Kidney epithelial cell (primary cell): Measurements from ENCODE around the gene CNGB1. TPM values are rescaled to one million over a fixed set of nuclear protein-coding genes. Genes with fewer than 3 reads are reported as not detected.

ENCODE experiments used
- DNase-seq: peaks from one replicate; pipeline ENCODE4 v3.0.0-alpha.2; 2010; ENCODE audit warnings: low read depth
- H3K27me3 ChIP-seq: 2 replicates; pipeline ENCODE4 v1.6.0; 2011; ENCODE audit warnings: low read length; ENCODE audit not compliant: control insufficient read depth, insufficient read depth
- H3K36me3 ChIP-seq: 2 replicates; pipeline ENCODE4 v1.5.1; 2011; ENCODE audit warnings: low read length; ENCODE audit not compliant: control insufficient read depth, insufficient read depth
- H3K4me3 ChIP-seq: 2 replicates; pipeline ENCODE4 v1.5.1; 2011; ENCODE audit warnings: low read depth, mild to moderate bottlenecking, control low read depth, low read length
- total RNA-seq: library from RNA; depleted of rRNA; stranded (reverse); fragments of >200 nt; gene quantifications from 2 replicates; pipeline ENCODE4 v1.2.3, GENCODE V29; 2015
- TF ChIP-seq, protein P1 (sequence below): IDR thresholded peaks from 2 replicates; pipeline ENCODE4 v1.5.1; 2011; ENCODE audit warnings: mild to moderate bottlenecking, moderate library complexity, low read length, control low read depth, inconsistent platforms; ENCODE audit not compliant: insufficient read depth, poor library complexity, severe bottlenecking

The CNGB1 gene
- total RNA-seq, 1 donor from 2014 or later = not detected

DNA sequence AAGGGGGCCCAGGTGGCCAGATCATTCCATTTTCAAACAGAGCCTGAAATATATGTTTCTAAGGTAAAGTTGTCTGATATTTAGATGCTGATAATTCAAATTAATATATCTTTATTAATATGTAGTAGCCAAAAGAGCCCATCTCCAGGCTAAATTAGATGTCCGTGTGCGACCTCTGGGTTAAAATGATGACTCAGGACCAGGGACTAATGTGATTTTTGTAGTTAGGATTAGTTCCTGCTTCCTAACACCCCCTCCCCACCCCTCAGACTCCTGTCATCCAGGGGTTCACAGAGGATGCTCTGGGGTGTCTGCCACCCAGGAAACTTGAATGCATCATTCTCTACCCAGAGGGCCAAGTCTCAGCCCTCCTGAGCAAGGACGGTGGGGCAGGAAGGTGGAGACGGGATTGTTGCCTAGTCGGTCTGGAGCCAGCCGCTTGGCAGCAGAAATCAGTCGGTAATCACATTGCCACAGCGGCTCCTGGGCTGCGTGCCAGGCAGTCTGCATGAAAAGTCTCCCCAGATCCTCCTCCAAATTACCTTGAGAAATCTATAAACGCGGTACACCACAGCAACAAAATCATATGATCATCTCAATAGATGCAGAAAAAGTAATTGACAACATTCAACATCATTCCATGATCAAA is 29.8 kb downstream of the CNGB1 start:
- no peaks in the 10 kb centered on the region for H3K36me3 ChIP-seq
- TF ChIP-seq, protein P1, sequence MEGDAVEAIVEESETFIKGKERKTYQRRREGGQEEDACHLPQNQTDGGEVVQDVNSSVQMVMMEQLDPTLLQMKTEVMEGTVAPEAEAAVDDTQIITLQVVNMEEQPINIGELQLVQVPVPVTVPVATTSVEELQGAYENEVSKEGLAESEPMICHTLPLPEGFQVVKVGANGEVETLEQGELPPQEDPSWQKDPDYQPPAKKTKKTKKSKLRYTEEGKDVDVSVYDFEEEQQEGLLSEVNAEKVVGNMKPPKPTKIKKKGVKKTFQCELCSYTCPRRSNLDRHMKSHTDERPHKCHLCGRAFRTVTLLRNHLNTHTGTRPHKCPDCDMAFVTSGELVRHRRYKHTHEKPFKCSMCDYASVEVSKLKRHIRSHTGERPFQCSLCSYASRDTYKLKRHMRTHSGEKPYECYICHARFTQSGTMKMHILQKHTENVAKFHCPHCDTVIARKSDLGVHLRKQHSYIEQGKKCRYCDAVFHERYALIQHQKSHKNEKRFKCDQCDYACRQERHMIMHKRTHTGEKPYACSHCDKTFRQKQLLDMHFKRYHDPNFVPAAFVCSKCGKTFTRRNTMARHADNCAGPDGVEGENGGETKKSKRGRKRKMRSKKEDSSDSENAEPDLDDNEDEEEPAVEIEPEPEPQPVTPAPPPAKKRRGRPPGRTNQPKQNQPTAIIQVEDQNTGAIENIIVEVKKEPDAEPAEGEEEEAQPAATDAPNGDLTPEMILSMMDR = no peak
- peaks cover 5% of the 10 kb centered on the region for H3K27me3 ChIP-seq
- H3K4me3 ChIP-seq = no peak overlapping the region
- DNase-seq = no peak

DNA sequence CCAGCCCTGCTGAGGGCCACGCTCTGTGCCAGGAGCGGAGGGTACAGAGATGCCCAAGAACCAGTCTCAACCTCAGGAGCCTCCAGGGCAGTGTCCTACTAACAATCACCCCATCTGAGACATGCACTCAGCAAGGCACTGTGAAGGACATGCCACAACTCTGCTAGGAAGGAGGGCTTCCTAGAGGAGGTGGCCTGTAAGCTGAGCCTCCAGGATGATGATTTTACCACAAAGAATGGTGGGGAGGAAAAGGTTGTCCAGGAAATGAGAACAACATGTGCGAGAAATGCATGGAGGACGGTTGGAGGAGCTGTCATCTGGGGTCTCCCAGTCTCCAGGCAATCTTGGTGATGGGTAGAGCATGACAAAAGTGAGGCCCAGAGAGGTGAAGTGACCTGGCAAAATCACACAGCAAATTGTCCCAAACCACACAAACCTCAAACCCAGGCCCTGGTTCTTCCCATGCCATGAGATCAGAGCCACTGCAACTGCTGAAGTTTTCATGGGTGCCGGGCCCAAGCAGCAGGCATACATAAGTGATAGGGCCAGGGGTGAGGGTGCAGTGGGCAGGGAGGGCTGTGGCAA is 30.5 kb downstream of the CNGB1 start:
- TF ChIP-seq, protein P1 = no peak
- Histone ChIP-seq H3K4me3 (no peak overlapping the region), H3K36me3 (no peaks in the 10 kb centered on the region), H3K27me3 (peaks cover 3% of the 10 kb centered on the region)
- DNase-seq = no peak

DNA sequence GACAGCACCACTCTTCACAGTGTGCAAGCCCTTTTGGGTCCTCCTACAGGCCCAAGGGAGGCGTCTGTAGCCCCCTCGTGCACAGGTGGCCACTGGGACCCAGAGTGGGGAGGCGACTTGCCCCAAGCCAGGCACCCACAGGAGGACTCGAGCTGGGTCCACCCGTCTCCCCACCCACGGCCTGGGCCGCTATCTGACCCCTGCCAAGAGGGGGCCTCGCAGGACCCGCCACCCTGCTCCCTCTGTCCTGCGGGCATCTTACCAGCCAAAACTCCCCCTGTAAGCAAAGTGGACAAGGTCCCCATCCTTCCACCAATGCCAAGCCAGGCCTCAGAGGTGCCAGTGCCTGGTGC is 31.1 kb downstream of the CNGB1 start:
- no peaks in the 10 kb centered on the region for H3K27me3 ChIP-seq
- no peaks in the 10 kb centered on the region for H3K36me3 ChIP-seq
- TF ChIP-seq, protein P1 = no peak
- no peak overlapping the region for H3K4me3 ChIP-seq
- no peak for DNase-seq

DNA sequence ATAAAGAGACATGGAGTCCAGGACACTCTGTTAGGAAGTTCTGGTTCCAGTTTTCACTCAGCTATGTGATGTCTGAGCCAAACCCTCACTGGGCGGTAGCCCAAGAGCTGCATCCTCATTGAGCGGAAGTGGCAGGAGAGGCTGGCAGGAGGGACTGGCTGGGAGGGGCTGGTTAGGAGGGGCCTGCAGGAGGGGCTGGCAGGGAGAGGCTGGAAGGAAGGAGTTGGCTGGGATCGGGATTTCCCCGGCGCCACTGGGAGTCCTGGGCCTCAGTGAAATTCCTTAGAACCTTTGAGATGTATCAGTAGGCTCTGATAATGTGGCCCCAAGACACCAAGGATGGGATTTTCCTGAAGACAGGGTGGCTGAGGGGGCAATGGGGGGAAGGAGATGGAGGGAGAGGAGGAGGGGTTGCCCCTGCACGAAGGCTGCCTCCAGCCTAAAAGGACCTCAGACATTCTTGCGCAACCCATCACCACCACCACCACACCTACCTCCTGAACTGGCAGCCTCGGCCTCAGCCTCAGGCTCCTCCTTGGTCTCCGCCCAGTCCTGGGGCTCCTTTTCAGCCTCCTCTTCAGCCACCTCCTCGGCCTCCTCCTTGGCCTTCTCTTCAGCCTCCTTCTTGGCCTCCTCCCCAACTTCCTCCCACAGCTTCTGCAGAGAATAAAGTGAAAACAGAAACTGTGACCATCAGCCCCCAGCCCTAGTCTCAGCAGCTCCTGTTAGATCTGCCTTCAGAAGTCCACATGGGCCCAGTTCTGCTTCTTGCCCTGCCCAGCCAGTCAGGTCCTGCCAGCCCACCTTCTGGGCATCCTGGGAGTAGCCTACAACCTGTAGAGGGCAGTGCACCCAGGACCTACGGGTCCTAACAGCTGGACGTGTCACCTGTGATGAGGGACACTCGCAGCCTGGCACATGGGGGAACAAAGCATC is 31.7 kb downstream of the CNGB1 start:
- H3K4me3 ChIP-seq = no peak overlapping the region
- H3K27me3 ChIP-seq = no peaks in the 10 kb centered on the region
- no peak for DNase-seq

DNA sequence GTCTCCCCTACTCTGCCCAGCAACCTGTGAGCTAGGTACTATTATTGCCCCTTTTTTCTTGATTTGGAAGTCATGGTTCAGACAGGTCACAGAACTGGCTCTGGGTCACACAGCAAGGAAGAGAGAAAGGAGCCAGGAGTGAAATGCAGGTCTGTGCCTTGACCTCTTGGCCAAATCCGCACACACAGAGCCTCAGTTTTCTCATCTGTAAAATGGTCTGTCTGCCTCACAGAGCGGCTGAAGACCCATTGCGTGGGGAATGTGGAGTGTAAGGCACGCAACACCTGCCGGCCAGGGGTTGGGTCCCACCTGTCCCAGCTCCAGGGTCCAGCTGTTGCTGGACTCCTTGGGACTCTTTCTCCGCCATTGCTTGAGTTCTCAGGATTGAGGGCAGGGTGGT is 32.4 kb downstream of the CNGB1 start:
- TF ChIP-seq, protein P1 = no peak
- no peaks in the 10 kb centered on the region for H3K36me3 ChIP-seq
- no peaks in the 10 kb centered on the region for H3K27me3 ChIP-seq
- no peak for DNase-seq
- H3K4me3 ChIP-seq = no peak overlapping the region

More for the DNA sequence above, 31.7 kb downstream of the CNGB1 start:
- TF ChIP-seq, protein P1 = peak; percentile 25
- H3K36me3 ChIP-seq = no peaks in the 10 kb centered on the region
